HCT116 (cell line): ENCODE measurements around the gene ZNF316. TPM values are rescaled to one million over a fixed set of nuclear protein-coding genes. Genes with fewer than 3 reads are reported as not detected.

Source experiments
- ATAC-seq: fragments of 200-7000 bp; cut with Tn5 transposase; 2 replicates; pipeline ENCODE4 v1.9.1; 2020; ENCODE audit warnings: mild to moderate bottlenecking, moderate library complexity
- BruUV-seq: library from RNA; stranded (reverse); fragments of 400-500 nt; replicated peaks from 2 replicates; lab custom pipeline; 2021; lab: Mats Ljungman, UMichigan
- CTCF ChIA-PET: fragments of 300-600 bp; sonication (Branson Sonifier 250); formaldehyde crosslinking; loops from one replicate; lab custom pipeline; 2021; ENCODE audit warnings: antibody characterized with exemption; lab: Charles Lee
- POLR2A ChIA-PET: fragments of 300-600, 350-600 bp; sonication (Branson Sonifier 250); formaldehyde crosslinking; loops from one replicate; lab custom pipeline; 2021; ENCODE audit warnings: antibody characterized with exemption; lab: Charles Lee
- RAD21 ChIA-PET, 2 experiments: fragments of 300-600 bp; sonication (Branson Sonifier 250); formaldehyde crosslinking; loops; one replicate each; lab custom pipeline; 2023; ENCODE audit warnings: low total read pairs in 2 of 2; ENCODE audit not compliant: uncharacterized antibody in 2 of 2, unreplicated experiment in 2 of 2, low non-redundant PET in 1 of 2; lab: Charles Lee
- DNase-seq: peaks from one replicate; pipeline ENCODE4 v3.0.0-alpha.2; 2010; ENCODE audit warnings: low read depth, low spot score
- H2AFZ ChIP-seq: fragments of 200-600 bp; shearing (Covaris generic), sonication (generic); 2 replicates; pipeline ENCODE4 v1.6.1; 2017; ENCODE audit warnings: low read depth, mixed run types, mixed read lengths, antibody characterized with exemption, low read length; ENCODE audit not compliant: poor library complexity, severe bottlenecking
- H3K27ac ChIP-seq: 2 replicates; pipeline ENCODE4 v1.5.1; 2012; ENCODE audit warnings: low read depth, low read length
- H3K27me3 ChIP-seq: fragments of 200-600 bp; sonication (generic); 2 replicates; pipeline ENCODE4 v1.6.1; 2016; ENCODE audit warnings: mixed run types, low read length, mixed read lengths; ENCODE audit not compliant: insufficient read depth
- H3K36me3 ChIP-seq, 2 experiments: fragments of 200-500 bp in 1 of 2; fragments of 200-600 bp in 1 of 2; sonication (Bioruptor generic) in 1 of 2; sonication (generic) in 1 of 2; 2 replicates each; pipeline versions ENCODE4 v1.5.1 to v1.6.1; 2014 to 2016; ENCODE audit warnings: low read length in 2 of 2, inconsistent platforms in 1 of 2, mixed read lengths in 1 of 2, mixed run types in 1 of 2; ENCODE audit not compliant: insufficient read depth in 2 of 2, control insufficient read depth in 1 of 2
- H3K4me1 ChIP-seq, 2 experiments: fragments of 200-600 bp in 1 of 2; sonication (generic) in 1 of 2; 2 replicates each; pipeline versions ENCODE4 v1.5.1 to v1.6.1; 2012 to 2017; ENCODE audit warnings: low read length in 2 of 2, inconsistent platforms in 1 of 2, mild to moderate bottlenecking in 1 of 2, mixed read lengths in 1 of 2, mixed run types in 1 of 2, moderate library complexity in 1 of 2; ENCODE audit not compliant: insufficient read depth in 2 of 2, control insufficient read depth in 1 of 2
- H3K4me2 ChIP-seq: fragments of 200-600 bp; sonication (generic); 2 replicates; pipeline ENCODE4 v1.6.1; 2017; ENCODE audit warnings: mixed run types, low read length, mixed read lengths
- H3K4me3 ChIP-seq, 2 experiments: fragments of 200-600 bp in 1 of 2; sonication (generic) in 1 of 2; replicated peaks in 1 of 2; 2 replicates each; pipeline ENCODE4 v1.5.1; 2011 to 2016; ENCODE audit warnings: low read length in 2 of 2, control low read depth in 1 of 2, low read depth in 1 of 2, mild to moderate bottlenecking in 1 of 2, mixed read lengths in 1 of 2, mixed run types in 1 of 2
- H3K79me2 ChIP-seq: fragments of 200-600 bp; sonication (generic); 2 replicates; pipeline ENCODE4 v1.6.1; 2017; ENCODE audit warnings: mild to moderate bottlenecking, mixed run types, low read length, moderate library complexity, mixed read lengths; ENCODE audit not compliant: insufficient read depth
- H3K9ac ChIP-seq: fragments of 200-600 bp; sonication (generic); 2 replicates; pipeline ENCODE4 v1.6.1; 2016; ENCODE audit warnings: low read length, mixed read lengths
- H3K9me2 ChIP-seq: fragments of 200-600 bp; sonication (generic), shearing (Covaris generic); 2 replicates; pipeline ENCODE4 v1.6.1; 2017; ENCODE audit warnings: mixed run types, mild to moderate bottlenecking, moderate library complexity; ENCODE audit not compliant: insufficient read depth
- H3K9me3 ChIP-seq, 2 experiments: fragments of 200-500 bp in 1 of 2; fragments of 200-600 bp in 1 of 2; sonication (Bioruptor generic) in 1 of 2; sonication (generic) in 1 of 2; 2 replicates each; pipeline ENCODE4 v1.6.1; 2014 to 2017; ENCODE audit warnings: low read length in 2 of 2, mixed read lengths in 2 of 2, inconsistent platforms in 1 of 2, low read depth in 1 of 2, mild to moderate bottlenecking in 1 of 2, mixed run types in 1 of 2, moderate library complexity in 1 of 2; ENCODE audit not compliant: control insufficient read depth in 1 of 2, insufficient read depth in 1 of 2
- H4K20me1 ChIP-seq: fragments of 200-600 bp; sonication (generic), shearing (Covaris generic); 2 replicates; pipeline ENCODE4 v1.6.1; 2017; ENCODE audit warnings: mixed run types, mild to moderate bottlenecking, moderate library complexity; ENCODE audit not compliant: insufficient read depth
- ATF3 ChIP-seq: IDR thresholded peaks from 2 replicates; pipeline ENCODE4 v1.6.1; 2012
- CBX3 ChIP-seq: IDR thresholded peaks from 2 replicates; pipeline ENCODE4 v1.6.1; 2012; ENCODE audit warnings: low read depth
- CEBPB ChIP-seq: IDR thresholded peaks from 2 replicates; pipeline ENCODE4 v1.6.1; 2012; ENCODE audit warnings: low read depth
- CTCF ChIP-seq, 3 experiments: fragments of 200-600 bp in 1 of 3; sonication (generic) in 1 of 3; IDR thresholded peaks in 2 of 3; conservative IDR thresholded peaks in 1 of 3; 2 replicates each; pipeline ENCODE4 v1.5.1; 2012 to 2017; ENCODE audit warnings: low read depth in 2 of 3, low read length in 2 of 3, antibody characterized with exemption in 1 of 3, borderline replicate concordance in 1 of 3, control low read depth in 1 of 3, mild to moderate bottlenecking in 1 of 3, mixed read lengths in 1 of 3, mixed run types in 1 of 3, moderate library complexity in 1 of 3; ENCODE audit not compliant: insufficient read depth in 1 of 3
- EGR1 ChIP-seq: IDR thresholded peaks from 2 replicates; pipeline ENCODE4 v1.6.1; 2012; ENCODE audit warnings: low read depth
- ELF1 ChIP-seq: IDR thresholded peaks from 2 replicates; pipeline ENCODE4 v1.6.1; 2012; ENCODE audit warnings: low read depth, borderline replicate concordance
- EZH2 ChIP-seq: fragments of 200-600 bp; sonication (generic); IDR thresholded peaks from 2 replicates; pipeline ENCODE4 v1.6.1; 2017; ENCODE audit warnings: antibody characterized with exemption, mixed run types
- EZH2phosphoT487 ChIP-seq: fragments of 200-600 bp; IDR thresholded peaks from 2 replicates; pipeline ENCODE4 v1.6.1; 2018; ENCODE audit warnings: antibody characterized with exemption, borderline replicate concordance
- FOSL1 ChIP-seq: IDR thresholded peaks from 2 replicates; pipeline ENCODE4 v1.6.1; 2012; ENCODE audit warnings: low read depth
- JUND ChIP-seq: IDR thresholded peaks from 2 replicates; pipeline ENCODE4 v1.6.1; 2012
- MAX ChIP-seq: IDR thresholded peaks from 2 replicates; pipeline ENCODE4 v1.6.1; 2012
- POLR2AphosphoS5 ChIP-seq: IDR thresholded peaks from 2 replicates; pipeline ENCODE4 v1.6.1; 2011; ENCODE audit warnings: mild to moderate bottlenecking, low read depth, low read length, moderate library complexity
- RAD21 ChIP-seq: IDR thresholded peaks from 2 replicates; pipeline ENCODE4 v1.6.1; 2012; ENCODE audit warnings: low read depth, mild to moderate bottlenecking
- REST ChIP-seq: IDR thresholded peaks from 2 replicates; pipeline ENCODE4 v1.6.1; 2012; ENCODE audit warnings: low read depth
- SIN3A ChIP-seq: IDR thresholded peaks from 2 replicates; pipeline ENCODE4 v1.6.1; 2012; ENCODE audit warnings: low read depth
- SP1 ChIP-seq: IDR thresholded peaks from 2 replicates; pipeline ENCODE4 v1.6.1; 2012; ENCODE audit warnings: low read depth
- SRF ChIP-seq: IDR thresholded peaks from 2 replicates; pipeline ENCODE4 v1.6.1; 2012; ENCODE audit warnings: low read depth
- YY1 ChIP-seq: IDR thresholded peaks from 2 replicates; pipeline ENCODE4 v1.6.1; 2011; ENCODE audit warnings: low read length, low read depth, moderate library complexity, mild to moderate bottlenecking; ENCODE audit not compliant: insufficient replicate concordance; ENCODE audit errors: extremely low read depth
- ZBTB33 ChIP-seq: IDR thresholded peaks from 2 replicates; pipeline ENCODE4 v1.6.1; 2011; ENCODE audit warnings: mild to moderate bottlenecking, low read length, moderate library complexity; ENCODE audit not compliant: insufficient replicate concordance; ENCODE audit errors: extremely low read depth
- ZFX ChIP-seq: fragments of 450-650 bp; IDR thresholded peaks from 2 replicates; pipeline ENCODE4 v1.6.1; 2017
- intact Hi-C: fragments of 100-400 bp; cut with micrococcal nuclease; formaldehyde crosslinking; loops from 2 replicates; pipeline ENCODE4 v1.10.0; 2022
- total RNA-seq: library from RNA; stranded (reverse); gene quantifications from one replicate; pipeline ENCODE4 v1.2.1, GENCODE V29; 2021; ENCODE audit not compliant: unreplicated experiment

The ZNF316 gene
- total RNA-seq, 1 experiment from 2014 or later: 25.0 TPM

- TF ChIP-seq MAX: no peak
- no peak for TF ChIP-seq JUND
- no peak for TF ChIP-seq ELF1
- no peak for TF ChIP-seq POLR2AphosphoS5
- TF ChIP-seq ZBTB33: no peak
- no peak for TF ChIP-seq FOSL1
- no peak for TF ChIP-seq YY1
- no peak for TF ChIP-seq CBX3
- TF ChIP-seq ZFX: no peak
- TF ChIP-seq ATF3: no peak
- no peak for TF ChIP-seq EGR1
- TF ChIP-seq CEBPB: no peak
- no peak for TF ChIP-seq EZH2phosphoT487
- TF ChIP-seq EZH2: no peak
- TF ChIP-seq REST: no peak
- no peak for TF ChIP-seq RAD21
- no peak for TF ChIP-seq SIN3A
- no peak for TF ChIP-seq SRF
- no peak for TF ChIP-seq CTCF (IDR thresholded peaks at IDR 0.05 in 2 of 3, conservative IDR thresholded peaks at IDR 0.05 in 1 of 3; ENCODE audit: borderline replicate concordance in 1 of 3, insufficient read depth in 1 of 3, low read depth in 2 of 3, low read length in 2 of 3)
- no peak for TF ChIP-seq SP1
- Histone ChIP-seq H3K9me3 (no peaks in the 10 kb centered on the region), H3K4me1 (peaks cover 2 to 8% of the 10 kb centered on the region in 2 experiments; a peak in 2 of 4 replicates), H3K4me2 (no peak overlapping the region), H3K79me2 (peaks cover 38% of the 10 kb centered on the region), H3K27ac (no peak overlapping the region), H4K20me1 (no peaks in the 10 kb centered on the region), H3K9ac (no peak overlapping the region), H3K27me3 (no peaks in the 10 kb centered on the region), H2AFZ (no peak overlapping the region), H3K9me2 (no peaks in the 10 kb centered on the region), H3K4me3 (no peak overlapping the region), H3K36me3 (peaks cover 20 to 29% of the 10 kb centered on the region in 2 experiments; a peak in 2 of 4 replicates)
- ATAC-seq (no peak), DNase-seq (no peak)
- no TSS peak for BruUV-seq
- ChIA-PET RAD21 (no interaction called here), CTCF (no interaction called here), POLR2A (no interaction called here)
- intact Hi-C loops: no loop called here
Measured at GRCh38 chr7:6642861-6643640, 5.9 kb downstream of the ZNF316 start.
